ENCODE data around the gene MAGI2.

Gene MAGI2

DNA sequence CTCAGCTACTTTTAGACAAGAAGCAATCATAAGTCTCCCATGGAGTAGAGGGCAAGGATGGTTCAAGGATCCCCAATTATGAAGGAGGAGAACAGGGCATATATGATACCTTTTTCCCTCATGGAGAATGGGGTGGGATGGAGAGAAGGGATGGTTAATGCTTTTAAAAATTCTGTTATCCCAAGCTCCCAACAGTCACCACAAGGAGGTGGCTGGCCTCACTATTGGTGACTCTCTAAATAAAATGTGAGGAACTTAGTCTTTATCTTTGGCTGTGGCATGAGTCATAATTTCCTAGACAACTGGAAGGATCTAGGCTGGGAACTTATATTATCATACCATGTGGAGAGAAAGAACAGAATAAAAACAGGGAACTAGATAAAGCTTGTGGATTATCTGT, 1357.9 kb downstream of the MAGI2 start:
- FAIRE-seq (no peak), DNase-seq (ENCODE audit: insufficient read length, low spot score) (no peak)
- TF ChIP-seq, protein P1, sequence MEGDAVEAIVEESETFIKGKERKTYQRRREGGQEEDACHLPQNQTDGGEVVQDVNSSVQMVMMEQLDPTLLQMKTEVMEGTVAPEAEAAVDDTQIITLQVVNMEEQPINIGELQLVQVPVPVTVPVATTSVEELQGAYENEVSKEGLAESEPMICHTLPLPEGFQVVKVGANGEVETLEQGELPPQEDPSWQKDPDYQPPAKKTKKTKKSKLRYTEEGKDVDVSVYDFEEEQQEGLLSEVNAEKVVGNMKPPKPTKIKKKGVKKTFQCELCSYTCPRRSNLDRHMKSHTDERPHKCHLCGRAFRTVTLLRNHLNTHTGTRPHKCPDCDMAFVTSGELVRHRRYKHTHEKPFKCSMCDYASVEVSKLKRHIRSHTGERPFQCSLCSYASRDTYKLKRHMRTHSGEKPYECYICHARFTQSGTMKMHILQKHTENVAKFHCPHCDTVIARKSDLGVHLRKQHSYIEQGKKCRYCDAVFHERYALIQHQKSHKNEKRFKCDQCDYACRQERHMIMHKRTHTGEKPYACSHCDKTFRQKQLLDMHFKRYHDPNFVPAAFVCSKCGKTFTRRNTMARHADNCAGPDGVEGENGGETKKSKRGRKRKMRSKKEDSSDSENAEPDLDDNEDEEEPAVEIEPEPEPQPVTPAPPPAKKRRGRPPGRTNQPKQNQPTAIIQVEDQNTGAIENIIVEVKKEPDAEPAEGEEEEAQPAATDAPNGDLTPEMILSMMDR (IDR thresholded peaks at IDR 0.05; ENCODE audit: insufficient read depth, missing control alignments): no peak

DNA sequence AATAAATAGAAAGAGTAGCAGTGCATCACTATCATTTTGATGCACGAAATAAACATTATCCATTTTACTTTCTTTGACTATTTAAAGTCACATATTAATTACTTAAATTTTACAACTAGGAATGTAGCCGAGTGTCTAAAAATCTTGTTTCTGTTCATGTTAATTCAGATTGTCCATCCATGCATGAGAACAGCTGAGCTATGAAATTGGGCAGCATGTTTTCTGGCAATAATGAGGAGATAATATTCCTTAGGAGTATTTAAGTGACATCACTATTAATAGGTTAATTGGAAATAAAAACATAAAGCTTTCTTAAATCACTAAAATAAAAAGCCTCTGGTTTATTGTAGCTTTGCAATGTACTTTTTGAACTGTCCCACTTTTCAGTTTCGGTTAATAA, 1361.1 kb downstream of the MAGI2 start:
- FAIRE-seq: peak; percentile 21
- TF ChIP-seq, protein P1 (IDR thresholded peaks at IDR 0.05; ENCODE audit: insufficient read depth, missing control alignments): no peak
- no peak for DNase-seq (ENCODE audit: insufficient read length, low spot score)

DNA sequence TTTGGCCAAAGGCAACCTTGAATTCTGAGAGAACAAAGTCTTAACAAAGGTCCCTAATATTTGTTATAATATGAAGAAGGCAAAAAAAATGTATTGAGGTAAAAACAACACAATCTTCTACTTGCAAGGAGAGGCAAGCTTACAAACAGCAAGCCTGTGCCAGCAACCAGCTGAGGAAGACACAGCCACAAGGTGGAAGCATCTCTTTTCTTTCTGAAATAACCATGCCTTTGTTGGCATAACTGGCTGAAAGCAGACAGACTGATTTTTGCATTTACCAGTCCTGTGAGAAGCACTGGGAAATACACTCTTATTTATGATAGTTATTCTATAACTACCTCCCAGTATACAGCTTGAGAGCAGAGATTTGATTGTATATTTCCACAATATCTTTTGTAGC, 1362.9 kb downstream of the MAGI2 start:
- FAIRE-seq: no peak
- no peak for DNase-seq (ENCODE audit: insufficient read length, low spot score)
- TF ChIP-seq, protein P1 (IDR thresholded peaks at IDR 0.05; ENCODE audit: insufficient read depth, missing control alignments): peak; percentile 20

DNA sequence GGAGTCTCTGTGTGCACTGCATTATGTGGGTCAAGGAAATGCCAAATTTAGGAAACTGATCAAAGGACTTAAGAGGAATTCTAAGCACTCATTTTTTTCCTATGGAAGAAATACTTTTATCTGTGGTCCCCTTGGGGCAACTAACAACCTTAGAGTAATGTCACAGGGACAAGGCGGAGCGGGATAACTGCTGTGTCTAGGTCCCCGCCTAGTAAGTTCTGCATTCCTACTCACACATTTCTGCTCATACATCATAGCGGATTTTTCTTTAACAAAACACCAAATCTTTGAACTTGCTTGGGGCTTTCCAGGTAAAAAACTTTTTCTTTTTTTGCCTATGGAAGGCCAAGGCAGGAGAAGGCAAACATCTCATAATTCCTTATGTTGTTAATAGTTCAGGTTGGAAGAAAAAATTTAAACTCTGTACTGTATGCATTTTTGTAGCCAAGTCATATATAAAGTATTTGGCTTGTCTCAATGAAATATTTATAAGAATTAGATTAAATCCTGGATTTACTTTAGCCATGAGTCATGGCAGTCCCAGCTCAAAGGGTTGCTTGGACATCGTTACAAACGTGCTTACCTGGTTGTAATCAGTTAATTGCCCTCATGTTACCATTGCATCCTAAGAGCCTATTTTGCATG, 1369.9 kb downstream of the MAGI2 start:
- TF ChIP-seq, protein P1 (IDR thresholded peaks at IDR 0.05; ENCODE audit: insufficient read depth, missing control alignments): no peak
- FAIRE-seq (no peak), DNase-seq (ENCODE audit: insufficient read length, low spot score) (no peak)

DNA sequence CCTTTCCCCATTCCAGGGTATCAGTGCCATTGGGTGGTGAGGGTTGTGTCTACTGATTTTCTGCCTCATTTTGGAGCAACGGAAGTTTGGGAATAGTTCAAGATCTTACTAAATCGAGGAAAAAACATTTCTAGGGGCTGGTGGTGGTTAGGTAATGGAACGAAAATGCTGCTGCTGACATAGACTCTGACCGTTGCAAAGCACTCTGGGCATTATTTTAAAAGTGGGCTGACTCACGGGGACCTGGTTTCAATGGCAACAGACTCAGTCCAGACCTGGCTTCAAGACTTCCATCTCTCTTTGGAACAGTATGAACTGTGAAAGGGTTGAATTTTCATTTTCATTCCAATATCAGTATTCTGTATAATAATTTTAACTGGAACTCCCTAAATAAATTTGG, 1370.9 kb downstream of the MAGI2 start:
- FAIRE-seq: no peak
- TF ChIP-seq, protein P1 (IDR thresholded peaks at IDR 0.05; ENCODE audit: insufficient read depth, missing control alignments): no peak
- DNase-seq (ENCODE audit: insufficient read length, low spot score): no peak

DNA sequence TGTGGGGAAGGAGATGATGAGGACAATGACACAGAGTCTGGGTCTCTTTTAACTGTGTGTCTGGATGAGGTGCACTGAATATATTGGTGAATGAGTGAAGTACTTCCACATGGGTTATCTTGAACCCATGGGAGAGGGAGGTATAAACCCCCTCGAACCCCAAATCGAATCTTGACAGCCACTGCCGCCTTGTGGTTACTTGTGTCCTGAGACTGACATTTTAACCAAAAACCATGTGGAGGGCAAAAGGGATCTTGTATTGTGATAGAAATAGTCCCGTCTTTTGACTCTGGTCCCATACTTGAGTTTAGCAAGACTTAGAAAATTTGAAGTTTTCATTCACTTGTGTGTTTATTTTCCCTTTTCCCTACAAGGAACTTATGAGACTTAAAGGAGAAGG, 1371.6 kb downstream of the MAGI2 start:
- TF ChIP-seq, protein P1 (IDR thresholded peaks at IDR 0.05; ENCODE audit: insufficient read depth, missing control alignments): no peak
- DNase-seq (ENCODE audit: insufficient read length, low spot score): no peak

DNA sequence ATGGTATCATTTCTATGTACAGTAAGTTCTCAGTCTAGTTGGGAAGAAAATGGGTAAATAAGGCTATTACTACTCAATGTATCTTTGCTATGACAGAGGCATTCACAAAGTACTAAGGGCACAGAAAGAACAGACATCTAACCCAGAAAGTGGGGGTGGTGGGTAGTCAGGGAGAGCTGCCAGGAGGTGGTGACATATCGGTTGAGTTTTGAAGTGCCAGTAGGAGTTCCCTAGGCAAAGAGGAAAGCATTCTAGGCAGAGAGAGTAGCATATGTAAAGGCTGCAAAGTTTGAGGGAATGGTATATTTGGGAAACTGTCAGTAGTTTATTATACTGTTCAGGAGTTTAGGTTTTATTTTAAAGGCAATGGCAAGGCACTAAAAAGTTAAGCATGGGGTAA, 1372.1 kb downstream of the MAGI2 start:
- TF ChIP-seq, protein P1 (IDR thresholded peaks at IDR 0.05; ENCODE audit: insufficient read depth, missing control alignments): no peak
- no peak for FAIRE-seq
- DNase-seq (ENCODE audit: insufficient read length, low spot score): no peak

More for the DNA sequence above, 1371.6 kb downstream of the MAGI2 start:
- FAIRE-seq: no peak

All from D721Med (cell line).